HepG2 (cell line): ENCODE results near the gene DNM3. TPM values are rescaled to one million over a fixed set of nuclear protein-coding genes. Genes with fewer than 3 reads are reported as not detected.

Experiments used
- ATAC-seq: fragments of 200-7000 bp; cut with Tn5 transposase; 3 replicates; pipeline ENCODE4 v1.9.1; 2020; ENCODE audit warnings: mild to moderate bottlenecking, moderate library complexity
- BruUV-seq: library from RNA; stranded (reverse); fragments of 400-500 nt; replicated peaks from 2 replicates; lab custom pipeline; 2021; lab: Mats Ljungman, UMichigan
- CTCF ChIA-PET: fragments of 300-600 bp; formaldehyde crosslinking; extraction: SDS; loops from one replicate; lab custom pipeline; 2021; ENCODE audit warnings: low total read pairs, inconsistent platforms, low intra/inter-chr PET ratio; lab: Yijun Ruan, JAX
- POLR2A ChIA-PET: fragments of 350-600 bp; sonication (Branson Sonifier 250); formaldehyde crosslinking; loops from one replicate; lab custom pipeline; 2020; ENCODE audit warnings: antibody characterized with exemption, inconsistent platforms; lab: Yijun Ruan, JAX
- DNase-seq: peaks from one replicate; pipeline ENCODE4 v3.0.0-alpha.2; 2015; ENCODE audit warnings: low spot score
- FAIRE-seq: peaks from 3 replicates; lab custom pipeline; 2011; peaks lifted over from hg19 to GRCh38; lab: Jason Lieb, UNC
- H2AFZ ChIP-seq: one replicate; pipeline ENCODE4 v1.6.1; 2011; ENCODE audit warnings: low read length, inconsistent platforms
- H3K27ac ChIP-seq: fragments of 300-600 bp; 3 replicates; pipeline ENCODE4 v1.8.0; 2011; ENCODE audit warnings: mixed run types, mild to moderate bottlenecking, mixed read lengths, low read length, inconsistent platforms; ENCODE audit not compliant: insufficient read depth; ENCODE audit errors: extremely low read length
- H3K27me3 ChIP-seq, 2 experiments: fragments of 200-600 bp in 1 of 2; 2 replicates in 1 of 2; 3 replicates in 1 of 2; pipeline versions ENCODE4 v1.6.0 to v1.8.0; 2011; ENCODE audit warnings: low read length in 2 of 2, mild to moderate bottlenecking in 2 of 2, moderate library complexity in 2 of 2, inconsistent platforms in 1 of 2; ENCODE audit not compliant: insufficient read depth in 2 of 2, control insufficient read depth in 1 of 2
- H3K36me3 ChIP-seq, 2 experiments: fragments of 200-600 bp in 1 of 2; replicated peaks in 1 of 2; 2 replicates in 1 of 2; 3 replicates in 1 of 2; pipeline versions ENCODE4 v1.5.1 to v1.8.0; 2011; ENCODE audit warnings: low read length in 2 of 2, inconsistent platforms in 1 of 2; ENCODE audit not compliant: insufficient read depth in 2 of 2, control insufficient read depth in 1 of 2
- H3K4me1 ChIP-seq: 2 replicates; pipeline ENCODE4 v1.5.1; 2012; ENCODE audit warnings: low read length, inconsistent platforms; ENCODE audit not compliant: insufficient read depth
- H3K4me2 ChIP-seq: 2 replicates; pipeline ENCODE4 v1.6.0; 2011; ENCODE audit warnings: low read depth, low read length, inconsistent platforms
- H3K4me3 ChIP-seq, 3 experiments: fragments of 200-600 bp in 1 of 3; sonication (generic), shearing (Covaris generic) in 1 of 3; replicated peaks in 1 of 3; 2 replicates each; pipeline ENCODE4 v1.5.1; 2011 to 2016; ENCODE audit warnings: low read length in 3 of 3, inconsistent platforms in 2 of 3, low read depth in 2 of 3, mild to moderate bottlenecking in 2 of 3, control low read depth in 1 of 3, mixed read lengths in 1 of 3; ENCODE audit not compliant: insufficient read depth in 1 of 3
- H3K79me2 ChIP-seq: one replicate; pipeline ENCODE4 v1.6.1; 2011; ENCODE audit warnings: low read length, inconsistent platforms; ENCODE audit not compliant: insufficient read depth
- H3K9ac ChIP-seq: 2 replicates; pipeline ENCODE4 v1.6.0; 2011; ENCODE audit warnings: mild to moderate bottlenecking, low read depth, low read length, inconsistent platforms; ENCODE audit not compliant: insufficient read depth
- H3K9me3 ChIP-seq: 2 replicates; pipeline ENCODE4 v1.5.1; 2012; ENCODE audit warnings: mild to moderate bottlenecking, low read length
- H4K20me1 ChIP-seq: 2 replicates; pipeline ENCODE4 v1.6.0; 2011; ENCODE audit warnings: inconsistent platforms, mild to moderate bottlenecking, low read length, moderate library complexity; ENCODE audit not compliant: insufficient read depth
- BHLHE40 ChIP-seq: IDR thresholded peaks from 2 replicates; pipeline ENCODE4 v1.6.1; 2011; ENCODE audit warnings: low read length, improper control_type of control experiment
- CBFB ChIP-seq: sonication (generic); formaldehyde crosslinking; IDR thresholded peaks from 2 replicates; pipeline ENCODE4 v1.4.0; 2020; ENCODE audit warnings: missing genetic modification reagents
- CHD2 ChIP-seq: IDR thresholded peaks from 2 replicates; pipeline ENCODE4 v1.6.1; 2011; ENCODE audit warnings: low read depth, low read length, improper control_type of control experiment
- ELK4 ChIP-seq: sonication (generic); formaldehyde crosslinking; IDR thresholded peaks from 2 replicates; pipeline ENCODE4 v1.9.0; 2021; ENCODE audit warnings: missing genetic modification reagents, borderline replicate concordance
- KAT2B ChIP-seq: fragments of 150-350 bp; IDR thresholded peaks from 2 replicates; pipeline ENCODE4 v1.6.1; 2014; ENCODE audit warnings: low read depth, low read length, borderline replicate concordance
- NFYB ChIP-seq: sonication (generic); formaldehyde crosslinking; IDR thresholded peaks from 2 replicates; pipeline ENCODE4 v1.4.0; 2020; ENCODE audit warnings: missing genetic modification reagents
- SRF ChIP-seq: IDR thresholded peaks from 2 replicates; pipeline ENCODE4 v1.6.1; 2011; ENCODE audit warnings: mild to moderate bottlenecking, low read depth, low read length, moderate library complexity
- TRIM22 ChIP-seq: fragments of 450-650 bp; IDR thresholded peaks from 2 replicates; pipeline ENCODE4 v1.6.1; 2017
- ZBTB1 ChIP-seq: sonication (generic); formaldehyde crosslinking; IDR thresholded peaks from 2 replicates; pipeline ENCODE4 v1.4.0; 2020; ENCODE audit warnings: missing genetic modification reagents, borderline replicate concordance
- ZFAT ChIP-seq: sonication (generic); formaldehyde crosslinking; conservative IDR thresholded peaks from 2 replicates; pipeline ENCODE4 v1.8.1; 2023; ENCODE audit warnings: missing genetic modification reagents, inconsistent platforms
- ZNF12 ChIP-seq: sonication (generic); formaldehyde crosslinking; IDR thresholded peaks from 2 replicates; pipeline ENCODE4 v1.5.0; 2020; ENCODE audit warnings: missing genetic modification reagents
- ZNF441 ChIP-seq: sonication (generic); formaldehyde crosslinking; IDR thresholded peaks from 2 replicates; pipeline ENCODE4 v1.7.0; 2021; ENCODE audit warnings: missing genetic modification reagents, borderline replicate concordance
- ZNF530 ChIP-seq: sonication (generic); formaldehyde crosslinking; IDR thresholded peaks from 2 replicates; pipeline ENCODE4 v1.5.0; 2020; ENCODE audit warnings: low read depth, mild to moderate bottlenecking, missing genetic modification reagents
- ZSCAN20 ChIP-seq: sonication (generic); formaldehyde crosslinking; IDR thresholded peaks from 2 replicates; pipeline ENCODE4 v1.4.0; 2020; ENCODE audit warnings: missing genetic modification reagents, mild to moderate bottlenecking, borderline replicate concordance
- ZZZ3 ChIP-seq: sonication (generic); formaldehyde crosslinking; IDR thresholded peaks from 2 replicates; pipeline ENCODE4 v1.4.0; 2020; ENCODE audit warnings: missing genetic modification reagents, mild to moderate bottlenecking, borderline replicate concordance
- WGBS: methylation state at CpG from one replicate; pipeline ENCODE4 v1.1.6; 2017; ENCODE audit warnings: low lambda C conversion rate; 5-methylcytosine and 5-hydroxymethylcytosine counted together
- in situ Hi-C: cut with HindIII; loops from 2 replicates; pipeline ENCODE4 v1.10.0; 2017; ENCODE audit warnings: low pct_unique_long_range_greater_than_20kb; ENCODE audit not compliant: extremely low pct_ligation_motif_present
- intact Hi-C: fragments of 100-400 bp; cut with micrococcal nuclease; formaldehyde crosslinking; loops from one replicate; pipeline ENCODE4 v1.10.0; 2022; ENCODE audit not compliant: unreplicated experiment
- polyA plus RNA-seq, 8 experiments: library from polyadenylated mRNA; depleted of rRNA in 3 of 8; stranded (reverse) in 7 of 8; unstranded in 1 of 8; fragments of >200 nt; fragmentation: Illumina TruSeq in 4 of 8; extraction: Trizol in 4 of 8; gene quantifications; 2 replicates each; pipeline versions ENCODE4 v1.2.1 to v1.2.3, GENCODE V29; 2011 to 2016; ENCODE audit warnings: low read depth in 4 of 8, missing spikeins in 1 of 8, mixed read lengths in 1 of 8; ENCODE audit not compliant: insufficient read depth in 1 of 8
- total RNA-seq, 5 experiments: library from RNA; depleted of rRNA; stranded (reverse); fragments of >200 nt; fragmentation: Illumina TruSeq; extraction: Trizol; gene quantifications; 2 replicates each; pipeline ENCODE4 v1.2.3, GENCODE V29; 2016; ENCODE audit warnings: low read depth in 1 of 5

Gene DNM3
- total and polyA plus RNA-seq, 2 of the 13 experiments (the other 11 are each of a cell fraction or from before 2014, with no cell fraction given), result 0.05 TPM; not detected in 1

- ChIA-PET POLR2A (no interaction called here), CTCF (no interaction called here)
- Histone ChIP-seq H3K9me3 (no peaks in the 10 kb centered on the region), H3K79me2 (no peaks in the 10 kb centered on the region), H3K4me3 (no peak overlapping the region), H4K20me1 (no peaks in the 10 kb centered on the region), H3K4me1 (no peaks in the 10 kb centered on the region), H3K27me3 (no peaks in the 10 kb centered on the region), H3K9ac (no peak overlapping the region), H3K27ac (no peak overlapping the region), H3K36me3 (no peaks in the 10 kb centered on the region), H3K4me2 (no peak overlapping the region), H2AFZ (no peak overlapping the region)
- in situ Hi-C loops, result no loop called here
- no peak for DNase-seq
- intact Hi-C loops, result no loop called here
- TF ChIP-seq NFYB (CRISPR knock-in tag) (no peak), SRF (no peak), KAT2B (no peak), ZNF530 (CRISPR knock-in tag) (no peak), ZNF12 (CRISPR knock-in tag) (no peak), ZFAT (no peak), ZNF441 (CRISPR knock-in tag) (no peak), BHLHE40 (no peak), TRIM22 (no peak), CBFB (CRISPR knock-in tag) (no peak), ZBTB1 (CRISPR knock-in tag) (no peak), ELK4 (CRISPR knock-in tag) (no peak), CHD2 (no peak), ZZZ3 (CRISPR knock-in tag) (no peak), ZSCAN20 (CRISPR knock-in tag) (no peak)
- WGBS, result 21% methylated on average over 1 of the region's 1 CpG
- no peak for FAIRE-seq
- no peak for ATAC-seq
- no TSS peak for BruUV-seq
Observed at GRCh38 chr1:172378109-172378760, 536.9 kb downstream of the DNM3 start.
